Caco-2 (cell line): ENCODE results near the gene RPS18. TPM values are rescaled to one million over a fixed set of nuclear protein-coding genes. Genes with fewer than 3 reads are reported as not detected.
"Not testable (repeated sequence)": the region's sequence is repeated elsewhere in the genome, so short reads cannot be mapped to it uniquely, and the experiment has no call there.

Experiments
- BruUV-seq: library from RNA; stranded (reverse); fragments of 400-500 nt; replicated peaks from 2 replicates; lab custom pipeline; 2021; lab: Mats Ljungman, UMichigan
- CTCF ChIA-PET: fragments of 300-600 bp; sonication (Branson Sonifier 250); formaldehyde crosslinking; loops from one replicate; lab custom pipeline; 2022; ENCODE audit warnings: antibody characterized with exemption; lab: Charles Lee
- POLR2A ChIA-PET: fragments of 300-600 bp; sonication (Branson Sonifier 250); formaldehyde crosslinking; loops from one replicate; lab custom pipeline; 2022; ENCODE audit warnings: antibody characterized with exemption; lab: Charles Lee
- DNase-seq, 2 experiments: peaks; one replicate each; pipeline versions ENCODE4 v3.0.0 to v3.0.0-alpha.2; 2020 to 2022
- H3K27me3 ChIP-seq: replicated peaks from 2 replicates; pipeline ENCODE4 v1.6.0; 2011; ENCODE audit warnings: low read length; ENCODE audit not compliant: control insufficient read depth, insufficient read depth
- H3K36me3 ChIP-seq: 2 replicates; pipeline ENCODE4 v1.5.1; 2011; ENCODE audit warnings: low read length; ENCODE audit not compliant: control insufficient read depth, insufficient read depth
- H3K4me1 ChIP-seq: fragments of 250-450 bp; sonication (Bioruptor Pico); 2 replicates; pipeline ENCODE4 v1.5.1; 2020; ENCODE audit warnings: mild to moderate bottlenecking
- H3K4me3 ChIP-seq: 2 replicates; pipeline ENCODE4 v1.5.1; 2011; ENCODE audit warnings: low read depth, mild to moderate bottlenecking, control low read depth, low read length
- H3K9me3 ChIP-seq: fragments of 250-450 bp; sonication (Bioruptor Pico); 2 replicates; pipeline ENCODE4 v1.5.1; 2020; ENCODE audit warnings: mild to moderate bottlenecking, moderate library complexity
- H3K27ac Mint-ChIP-seq: one replicate; pipeline ENCODE4 v1.8.0; 2022; ENCODE audit warnings: mixed read lengths; ENCODE audit not compliant: unreplicated experiment
- H3K27me3 Mint-ChIP-seq: one replicate; pipeline ENCODE4 v1.8.0; 2022; ENCODE audit warnings: mixed read lengths; ENCODE audit not compliant: insufficient read depth, unreplicated experiment
- H3K36me3 Mint-ChIP-seq: one replicate; pipeline ENCODE4 v1.8.0; 2022; ENCODE audit warnings: mild to moderate bottlenecking, mixed read lengths; ENCODE audit not compliant: insufficient read depth, unreplicated experiment
- H3K4me1 Mint-ChIP-seq: one replicate; pipeline ENCODE4 v1.8.0; 2022; ENCODE audit warnings: low read depth, mixed read lengths; ENCODE audit not compliant: unreplicated experiment
- H3K4me3 Mint-ChIP-seq: one replicate; pipeline ENCODE4 v1.8.0; 2022; ENCODE audit warnings: mild to moderate bottlenecking, moderate library complexity, mixed read lengths; ENCODE audit not compliant: unreplicated experiment
- H3K9me3 Mint-ChIP-seq: one replicate; pipeline ENCODE4 v1.8.0; 2022; ENCODE audit warnings: mixed read lengths; ENCODE audit not compliant: unreplicated experiment
- CTCF ChIP-seq, 2 experiments: fragments of 200-600 bp in 1 of 2; IDR thresholded peaks; 1 replicate in 1 of 2; 2 replicates in 1 of 2; pipeline versions ENCODE4 v1.5.1 to v1.8.0; 2011 to 2022; ENCODE audit warnings: antibody characterized with exemption in 1 of 2, control low read depth in 1 of 2, inconsistent platforms in 1 of 2, low read depth in 1 of 2, low read length in 1 of 2, mild to moderate bottlenecking in 1 of 2, moderate library complexity in 1 of 2; ENCODE audit not compliant: insufficient read depth in 1 of 2, severe bottlenecking in 1 of 2, unreplicated experiment in 1 of 2
- intact Hi-C: fragments of 100-400 bp; cut with micrococcal nuclease; formaldehyde crosslinking; loops from one replicate; pipeline ENCODE4 v1.10.0; 2022; ENCODE audit not compliant: unreplicated experiment
- total RNA-seq: library from RNA; stranded (reverse); gene quantifications from 2 replicates; pipeline ENCODE4 v1.2.3, GENCODE V29; 2022

Gene RPS18
- total RNA-seq, 1 experiment from 2014 or later, result 2,340 TPM

GRCh38 chr6:33273129-33273923 lies 1.5 kb downstream of the RPS18 start:
- H3K4me3 ChIP-seq, result peak overlapping the region; percentile 56
- no TSS peak for BruUV-seq
- ChIA-PET POLR2A (no interaction called here), CTCF (no interaction called here)
- DNase-seq, result no peak
- no peaks in the 10 kb centered on the region for H3K27me3 ChIP-seq
- H3K36me3 ChIP-seq, result peaks cover 9% of the 10 kb centered on the region
- Mint-ChIP-seq H3K4me1 (peaks cover 24% of the 10 kb centered on the region), H3K27me3 (no peaks in the 10 kb centered on the region), H3K36me3 (peaks cover 72% of the 10 kb centered on the region), H3K4me3 (peak overlapping the region; percentile 95), H3K9me3 (no peaks in the 10 kb centered on the region), H3K27ac (peak overlapping the region; percentile 100)
- H3K9me3 ChIP-seq, result no peaks in the 10 kb centered on the region
- TF ChIP-seq CTCF (IDR thresholded peaks at IDR 0.05; ENCODE audit: insufficient read depth in 1 of 2, low read depth in 1 of 2, low read length in 1 of 2, severe bottlenecking in 1 of 2, unreplicated experiment in 1 of 2), result no peak
- peaks cover 18% of the 10 kb centered on the region for H3K4me1 ChIP-seq
- intact Hi-C loops, result no loop called here

DNA sequence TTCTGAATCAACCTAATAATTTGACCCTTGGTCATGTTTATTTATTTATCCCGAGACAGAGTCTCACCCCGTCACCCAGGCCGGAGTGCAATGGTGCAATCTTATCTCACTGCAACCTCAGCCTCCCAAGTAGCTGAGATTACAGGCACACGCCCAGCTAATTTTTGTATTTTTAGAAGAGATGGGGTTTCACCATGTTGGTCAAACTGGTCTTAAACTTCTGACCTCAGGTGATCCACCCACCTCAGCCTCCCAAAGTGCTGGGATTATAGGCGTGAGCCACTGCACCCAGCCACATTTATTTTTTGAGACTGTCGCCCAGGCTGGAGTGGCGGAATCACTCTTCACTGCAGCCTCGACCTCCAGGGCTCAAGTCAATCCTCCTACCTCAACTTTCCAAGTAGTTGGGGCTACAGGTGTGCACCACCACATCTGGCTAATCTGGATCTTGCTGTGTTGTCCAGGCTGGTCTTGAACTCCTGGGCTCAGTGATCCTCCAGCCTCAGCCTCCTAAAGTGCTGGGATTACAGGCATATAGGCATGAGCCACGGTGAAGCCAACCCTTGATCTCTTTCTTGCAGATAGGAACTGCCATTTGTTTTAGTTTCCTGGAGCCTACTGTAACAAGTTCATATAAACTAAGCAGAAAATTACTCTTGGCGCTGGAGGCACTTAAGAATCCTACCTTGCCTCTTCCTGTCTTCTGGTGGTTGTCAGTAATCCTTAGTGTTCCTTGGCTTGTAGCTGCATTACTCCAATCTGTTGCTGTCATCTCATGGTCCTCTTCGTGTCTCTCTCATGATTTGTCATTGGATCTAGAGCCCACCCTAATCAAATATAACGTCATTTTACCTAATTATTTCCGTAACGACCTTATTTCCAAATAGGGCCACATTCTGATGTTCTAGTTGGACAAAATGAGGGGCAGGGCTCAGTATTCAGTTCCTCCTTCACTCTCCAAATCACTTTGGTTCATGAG lies 2.3 kb downstream of the RPS18 start:
- Histone ChIP-seq H3K4me3 (0 out of 2 replicates have a peak overlapping the region, but pooled peaks have one; percentile 6), H3K27me3 (no peaks in the 10 kb centered on the region), H3K36me3 (peaks cover 9% of the 10 kb centered on the region), H3K9me3 (no peaks in the 10 kb centered on the region), H3K4me1 (peaks cover 18% of the 10 kb centered on the region)
- DNase-seq, result no peak
- no TSS peak for BruUV-seq
- Mint-ChIP-seq H3K27me3 (no peaks in the 10 kb centered on the region), H3K27ac (peak overlapping the region; percentile 80), H3K4me3 (peak overlapping the region; percentile 95), H3K9me3 (no peaks in the 10 kb centered on the region), H3K36me3 (peaks cover 80% of the 10 kb centered on the region), H3K4me1 (peaks cover 24% of the 10 kb centered on the region)
- TF ChIP-seq CTCF (IDR thresholded peaks at IDR 0.05; ENCODE audit: insufficient read depth in 1 of 2, low read depth in 1 of 2, low read length in 1 of 2, severe bottlenecking in 1 of 2, unreplicated experiment in 1 of 2), result no peak
- intact Hi-C loops, result no loop called here
- ChIA-PET POLR2A (interaction anchor here (0.6 kb wide), 1 partner anchor 43 kb away, joined by 7 read pairs; no protein-coding TSS in a partner anchor), CTCF (no interaction called here)

DNA sequence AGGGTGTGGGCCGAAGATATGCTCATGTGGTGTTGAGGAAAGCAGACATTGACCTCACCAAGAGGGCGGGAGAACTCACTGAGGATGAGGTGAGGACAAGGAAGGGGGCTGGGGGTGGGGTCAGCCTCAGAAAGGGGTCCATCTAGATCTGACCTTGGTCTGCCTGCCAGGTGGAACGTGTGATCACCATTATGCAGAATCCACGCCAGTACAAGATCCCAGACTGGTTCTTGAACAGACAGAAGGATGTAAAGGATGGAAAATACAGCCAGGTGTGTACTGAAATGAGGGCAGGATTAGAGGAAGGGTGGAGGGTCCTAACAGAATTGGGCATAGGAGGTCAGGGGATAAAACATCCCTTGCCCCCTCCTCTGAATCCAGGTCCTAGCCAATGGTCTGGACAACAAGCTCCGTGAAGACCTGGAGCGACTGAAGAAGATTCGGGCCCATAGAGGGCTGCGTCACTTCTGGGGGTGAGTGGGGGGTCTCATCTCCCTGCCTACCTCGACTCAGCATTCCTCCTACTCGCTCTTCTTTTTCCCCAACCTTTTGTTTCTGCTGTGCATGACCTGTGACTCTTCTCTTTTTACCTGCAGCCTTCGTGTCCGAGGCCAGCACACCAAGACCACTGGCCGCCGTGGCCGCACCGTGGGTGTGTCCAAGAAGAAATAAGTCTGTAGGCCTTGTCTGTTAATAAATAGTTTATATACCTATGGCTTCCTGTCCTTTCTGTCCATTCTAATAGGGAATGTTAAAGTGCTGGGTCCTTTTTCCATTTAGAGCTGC lies 4.1 kb downstream of the RPS18 start:
- ChIA-PET CTCF (interaction anchor here (0.6 kb wide), 1 partner anchor 236 kb away, joined by 6 read pairs; no protein-coding TSS in a partner anchor), POLR2A (interaction anchor here (3.0 kb wide), 1 partner anchor 13 kb away, joined by 10 read pairs; the partner anchor contains the start of genes PFDN6 and WDR46)
- H3K27me3 Mint-ChIP-seq, DNase-seq, intact Hi-C loops, BruUV-seq, H3K9me3 ChIP-seq, H3K27me3 ChIP-seq, H3K36me3 ChIP-seq, H3K9me3 Mint-ChIP-seq, H3K4me3 ChIP-seq: not testable (repeated sequence)
- H3K27ac Mint-ChIP-seq, result peak overlapping the region; percentile 18
- H3K36me3 Mint-ChIP-seq, result peaks cover 95% of the 10 kb centered on the region
- H3K4me1 Mint-ChIP-seq, result peaks cover 18% of the 10 kb centered on the region
- peaks cover 18% of the 10 kb centered on the region for H3K4me1 ChIP-seq
- H3K4me3 Mint-ChIP-seq, result peak overlapping the region; percentile 56
